SU-DHL-6 (cell line): ENCODE results near the gene COL5A1.

Experiments used
- H2AFZ ChIP-seq: fragments of 200-600 bp; sonication (generic); 2 replicates; pipeline ENCODE4 v1.6.1; 2014; ENCODE audit warnings: low read depth, mild to moderate bottlenecking, moderate library complexity, mixed read lengths, antibody characterized with exemption, low read length; ENCODE audit not compliant: severe bottlenecking
- H3F3A ChIP-seq: fragments of 200-600 bp; shearing (Covaris generic); 2 replicates; pipeline ENCODE4 v1.6.0; 2016; ENCODE audit warnings: antibody characterized with exemption, mild to moderate bottlenecking; ENCODE audit not compliant: insufficient read depth
- H3K27ac ChIP-seq: fragments of 200-600 bp; sonication (generic); 2 replicates; pipeline ENCODE4 v1.5.1; 2016; ENCODE audit warnings: low read depth, mild to moderate bottlenecking, low read length, moderate library complexity, mixed read lengths
- H3K27me3 ChIP-seq: fragments of 200-600 bp; sonication (generic), shearing (Covaris generic); 2 replicates; pipeline ENCODE4 v1.6.0; 2014; ENCODE audit warnings: mild to moderate bottlenecking, low read length
- H3K36me3 ChIP-seq: fragments of 200-600 bp; sonication (generic); 2 replicates; pipeline ENCODE4 v1.6.1; 2014; ENCODE audit warnings: mild to moderate bottlenecking, low read length, mixed read lengths
- H3K4me2 ChIP-seq: fragments of 300-600, 200-600 bp; shearing (Covaris generic), sonication (generic); 2 replicates; pipeline ENCODE4 v1.6.0; 2014; ENCODE audit warnings: low read length, low read depth, mild to moderate bottlenecking; ENCODE audit not compliant: poor library complexity, severe bottlenecking
- H3K4me3 ChIP-seq: fragments of 200-600 bp; sonication (generic); 2 replicates; pipeline ENCODE4 v1.5.1; 2014; ENCODE audit warnings: antibody characterized with exemption, low read length, mild to moderate bottlenecking, mixed read lengths; ENCODE audit not compliant: insufficient read depth, poor library complexity, severe bottlenecking
- H3K79me2 ChIP-seq: fragments of 200-600 bp; sonication (generic); 2 replicates; pipeline ENCODE4 v1.6.1; 2014; ENCODE audit warnings: mild to moderate bottlenecking, low read length, moderate library complexity; ENCODE audit not compliant: insufficient read depth
- H3K9ac ChIP-seq: fragments of 200-600 bp; sonication (generic); 2 replicates; pipeline ENCODE4 v1.7.0; 2014; ENCODE audit warnings: mild to moderate bottlenecking, low read length
- H3K9me2 ChIP-seq: fragments of 200-600 bp; sonication (generic); replicated peaks from 2 replicates; pipeline ENCODE4 v1.6.1; 2014; ENCODE audit warnings: low read length; ENCODE audit not compliant: insufficient read depth
- H3K9me3 ChIP-seq: fragments of 200-600 bp; sonication (generic); 2 replicates; pipeline ENCODE4 v1.6.1; 2014; ENCODE audit warnings: low read length, mixed read lengths; ENCODE audit not compliant: insufficient read depth
- H4K20me1 ChIP-seq: fragments of 200-600 bp; sonication (generic); 2 replicates; pipeline ENCODE4 v1.6.1; 2014; ENCODE audit warnings: low read depth, mild to moderate bottlenecking, antibody characterized with exemption, low read length, moderate library complexity, mixed read lengths
- CTCF ChIP-seq: fragments of 200-600 bp; sonication (generic); IDR thresholded peaks from one replicate; pipeline ENCODE4 v1.5.1; 2017; ENCODE audit warnings: antibody characterized with exemption, mild to moderate bottlenecking, low read length, moderate library complexity; ENCODE audit not compliant: insufficient read depth, poor library complexity, severe bottlenecking
- EZH2phosphoT487 ChIP-seq: fragments of 200-600 bp; sonication (generic), shearing (Covaris generic); conservative IDR thresholded peaks from 2 replicates; pipeline ENCODE4 v1.6.1; 2018; ENCODE audit warnings: mild to moderate bottlenecking, antibody characterized with exemption, low read length, moderate library complexity, mixed read lengths

The COL5A1 gene

GRCh38 chr9:134827993-134828392, 186.4 kb downstream of the COL5A1 start:
- H3K4me3 ChIP-seq: no peak overlapping the region
- no peaks in the 10 kb centered on the region for H4K20me1 ChIP-seq
- no peak overlapping the region for H3K27ac ChIP-seq
- no peak for TF ChIP-seq EZH2phosphoT487
- no peak for TF ChIP-seq CTCF
- no peaks in the 10 kb centered on the region for H3K9me3 ChIP-seq
- no peaks in the 10 kb centered on the region for H3K9me2 ChIP-seq
- no peaks in the 10 kb centered on the region for H3F3A ChIP-seq
- no peak overlapping the region for H2AFZ ChIP-seq
- H3K9ac ChIP-seq: no peak overlapping the region
- no peaks in the 10 kb centered on the region for H3K27me3 ChIP-seq
- no peaks in the 10 kb centered on the region for H3K79me2 ChIP-seq
- no peak overlapping the region for H3K4me2 ChIP-seq
- no peaks in the 10 kb centered on the region for H3K36me3 ChIP-seq

- Histone ChIP-seq H3K27me3 (no peaks in the 10 kb centered on the region), H3K9me2 (no peaks in the 10 kb centered on the region), H3K36me3 (no peaks in the 10 kb centered on the region), H3K9ac (no peak overlapping the region), H3K79me2 (no peaks in the 10 kb centered on the region), H3K4me3 (no peak overlapping the region), H3K27ac (no peak overlapping the region), H3K4me2 (no peak overlapping the region), H4K20me1 (no peaks in the 10 kb centered on the region), H3K9me3 (no peaks in the 10 kb centered on the region), H2AFZ (no peak overlapping the region), H3F3A (no peaks in the 10 kb centered on the region)
- TF ChIP-seq CTCF (no peak), EZH2phosphoT487 (no peak)
These were observed 187.3 kb downstream of the COL5A1 start for GRCh38 chr9:134828892-134829291.

DNA sequence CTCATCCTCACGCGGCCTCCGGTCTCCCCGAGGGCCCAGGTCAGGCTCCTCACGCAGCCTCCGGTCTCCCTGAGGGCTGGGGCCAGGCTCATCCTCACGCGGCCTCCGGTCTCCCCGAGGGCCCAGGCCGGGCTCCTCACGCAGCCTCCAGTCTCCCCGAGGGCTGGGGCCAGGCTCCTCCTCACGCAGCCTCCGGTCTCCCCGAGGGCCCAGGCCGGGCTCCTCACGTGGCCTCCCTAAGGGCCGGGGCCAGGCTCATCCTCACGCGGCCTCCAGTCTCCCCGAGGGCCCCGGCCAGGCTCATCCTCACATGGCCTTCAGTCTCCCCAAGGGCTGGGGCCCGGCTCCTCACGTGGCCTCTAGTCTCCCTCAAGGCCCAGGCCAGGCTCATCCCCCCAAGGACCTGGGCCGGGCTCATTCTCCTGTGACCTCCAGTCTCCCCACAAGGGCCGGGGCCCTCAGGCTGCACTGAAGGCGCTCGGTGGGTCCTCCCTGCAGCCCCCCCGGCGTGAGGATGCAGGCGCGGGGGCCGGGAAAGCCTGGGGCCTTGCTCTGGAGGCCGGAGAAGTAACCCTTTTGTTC, 187.8 kb downstream of the COL5A1 start:
- no peaks in the 10 kb centered on the region for H4K20me1 ChIP-seq
- H3K9me2 ChIP-seq: no peaks in the 10 kb centered on the region
- H3K79me2 ChIP-seq: no peaks in the 10 kb centered on the region
- TF ChIP-seq EZH2phosphoT487: no peak
- no peak for TF ChIP-seq CTCF
- H3K27ac ChIP-seq: no peak overlapping the region
- no peaks in the 10 kb centered on the region for H3F3A ChIP-seq
- H3K9me3 ChIP-seq: no peaks in the 10 kb centered on the region
- no peaks in the 10 kb centered on the region for H3K27me3 ChIP-seq
- H3K4me2 ChIP-seq: no peak overlapping the region
- H3K4me3 ChIP-seq: no peak overlapping the region
- H2AFZ ChIP-seq: no peak overlapping the region
- no peak overlapping the region for H3K9ac ChIP-seq
- no peaks in the 10 kb centered on the region for H3K36me3 ChIP-seq
